ENCODE measurements around the gene HACL1. TPM values are rescaled to one million over a fixed set of nuclear protein-coding genes. Genes with fewer than 3 reads are reported as not detected.
"Not testable (repeated sequence)": the region's sequence is repeated elsewhere in the genome, so short reads cannot be mapped to it uniquely, and the experiment has no call there.

Gene HACL1
- total RNA-seq, 1 donor from 2014 or later = 14.0 TPM

DNA sequence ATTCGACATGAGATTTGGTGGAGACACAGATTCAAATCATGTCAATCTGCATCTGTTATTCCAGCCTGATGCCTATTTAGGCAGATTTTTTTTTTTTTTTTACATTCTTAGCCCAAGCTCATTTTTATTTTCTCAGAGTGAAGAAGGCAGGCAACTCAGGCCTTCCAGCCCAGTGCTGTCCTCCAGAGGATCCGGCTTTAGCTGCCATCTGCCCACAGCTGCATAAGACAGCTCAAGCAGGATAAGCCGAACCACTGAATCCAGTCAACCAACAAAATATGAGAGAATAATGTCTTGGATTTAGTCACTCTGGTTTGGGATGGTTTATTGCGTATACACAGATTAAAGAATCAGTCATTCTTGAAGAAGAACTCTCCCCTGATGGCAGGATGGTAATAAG lies 60.0 kb downstream of the HACL1 start:
- Mint-ChIP-seq H3K27me3 (ENCODE audit: low read depth) (no peaks in the 10 kb centered on the region), H3K36me3 (ENCODE audit: low read depth) (peaks cover 5% of the 10 kb centered on the region), H3K27ac (ENCODE audit: unreplicated experiment) (no peak overlapping the region), H3K4me3 (no peak overlapping the region), H3K4me1 (no peaks in the 10 kb centered on the region), H3K9me3 (peaks cover 2% of the 10 kb centered on the region)
- TF ChIP-seq, protein P1, sequence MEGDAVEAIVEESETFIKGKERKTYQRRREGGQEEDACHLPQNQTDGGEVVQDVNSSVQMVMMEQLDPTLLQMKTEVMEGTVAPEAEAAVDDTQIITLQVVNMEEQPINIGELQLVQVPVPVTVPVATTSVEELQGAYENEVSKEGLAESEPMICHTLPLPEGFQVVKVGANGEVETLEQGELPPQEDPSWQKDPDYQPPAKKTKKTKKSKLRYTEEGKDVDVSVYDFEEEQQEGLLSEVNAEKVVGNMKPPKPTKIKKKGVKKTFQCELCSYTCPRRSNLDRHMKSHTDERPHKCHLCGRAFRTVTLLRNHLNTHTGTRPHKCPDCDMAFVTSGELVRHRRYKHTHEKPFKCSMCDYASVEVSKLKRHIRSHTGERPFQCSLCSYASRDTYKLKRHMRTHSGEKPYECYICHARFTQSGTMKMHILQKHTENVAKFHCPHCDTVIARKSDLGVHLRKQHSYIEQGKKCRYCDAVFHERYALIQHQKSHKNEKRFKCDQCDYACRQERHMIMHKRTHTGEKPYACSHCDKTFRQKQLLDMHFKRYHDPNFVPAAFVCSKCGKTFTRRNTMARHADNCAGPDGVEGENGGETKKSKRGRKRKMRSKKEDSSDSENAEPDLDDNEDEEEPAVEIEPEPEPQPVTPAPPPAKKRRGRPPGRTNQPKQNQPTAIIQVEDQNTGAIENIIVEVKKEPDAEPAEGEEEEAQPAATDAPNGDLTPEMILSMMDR (conservative IDR thresholded peaks at IDR 0.05) = no peak
- DNase-seq (ENCODE audit: low read depth, low spot score) = no peak

DNA sequence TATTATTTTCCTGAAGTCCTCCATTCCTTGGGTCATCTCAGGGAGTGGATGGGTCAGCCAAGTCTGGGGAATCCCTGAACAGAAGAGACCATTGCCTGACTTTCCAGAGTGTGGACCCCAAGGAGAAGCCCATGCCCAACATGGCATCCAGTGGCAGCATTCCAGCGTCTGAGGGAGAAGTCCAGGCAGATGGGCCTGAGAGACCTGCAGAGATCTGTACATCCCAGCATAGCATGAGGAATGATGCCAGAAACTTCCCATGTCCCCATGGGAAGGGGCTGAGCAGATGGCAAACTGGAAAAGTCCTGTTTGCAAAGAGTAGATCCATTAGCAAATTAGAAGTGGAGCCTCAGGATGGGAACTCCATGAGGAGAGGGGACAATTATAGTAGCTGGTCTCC lies 62.3 kb downstream of the HACL1 start:
- Mint-ChIP-seq H3K27me3 (ENCODE audit: low read depth) (no peaks in the 10 kb centered on the region), H3K4me3 (no peak overlapping the region), H3K27ac (ENCODE audit: unreplicated experiment) (no peak overlapping the region), H3K4me1 (no peaks in the 10 kb centered on the region), H3K9me3 (no peaks in the 10 kb centered on the region), H3K36me3 (ENCODE audit: low read depth) (peaks cover 2% of the 10 kb centered on the region)
- TF ChIP-seq, protein P1 (conservative IDR thresholded peaks at IDR 0.05) = no peak
- DNase-seq (ENCODE audit: low read depth, low spot score) = no peak

DNA sequence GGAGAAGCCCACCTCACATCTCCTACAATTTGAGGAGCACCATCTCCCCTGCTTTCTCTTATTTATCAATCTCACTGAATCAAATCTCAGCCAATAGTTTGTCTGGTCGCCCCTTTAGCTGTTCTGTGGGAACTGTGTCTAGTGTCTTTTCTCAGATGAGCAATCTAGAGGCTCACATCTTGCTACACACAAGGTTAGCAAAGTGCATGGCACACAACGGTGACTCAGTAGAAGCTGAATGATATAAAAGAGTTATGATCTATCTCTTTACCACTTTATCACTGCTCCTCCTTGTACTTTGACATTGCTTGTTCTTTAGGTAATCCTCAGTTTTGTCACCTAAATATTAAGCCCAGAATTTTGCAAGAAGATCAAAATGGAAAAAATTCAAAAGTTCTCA lies 63.0 kb downstream of the HACL1 start:
- H3K9me3 Mint-ChIP-seq = no peaks in the 10 kb centered on the region
- no peak overlapping the region for H3K4me3 Mint-ChIP-seq
- TF ChIP-seq, protein P1 (conservative IDR thresholded peaks at IDR 0.05) = no peak
- no peak for DNase-seq (ENCODE audit: low read depth, low spot score)
- no peak overlapping the region for H3K27ac Mint-ChIP-seq (ENCODE audit: unreplicated experiment)
- no peaks in the 10 kb centered on the region for H3K4me1 Mint-ChIP-seq
- H3K27me3 Mint-ChIP-seq (ENCODE audit: low read depth) = no peaks in the 10 kb centered on the region
- peaks cover 2% of the 10 kb centered on the region for H3K36me3 Mint-ChIP-seq (ENCODE audit: low read depth)

DNA sequence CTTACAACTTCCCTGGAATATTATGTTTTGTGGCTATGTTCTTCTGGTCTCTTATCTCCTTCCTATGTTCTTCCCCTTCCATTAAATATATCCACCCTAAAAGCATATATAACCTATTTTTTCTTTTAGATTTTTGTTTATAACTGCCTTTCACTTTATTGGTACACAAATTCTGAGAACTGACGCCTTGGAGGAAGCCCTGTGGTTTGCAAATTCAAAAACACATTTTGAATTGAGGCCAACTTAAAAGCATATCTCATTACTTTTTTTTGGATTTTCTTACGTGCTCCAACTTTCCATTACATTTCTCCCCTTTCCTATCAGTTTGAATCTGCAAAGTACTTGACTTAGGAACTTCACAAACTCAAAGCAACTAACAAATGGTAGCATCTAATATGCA lies 64.5 kb downstream of the HACL1 start:
- Mint-ChIP-seq H3K4me1 (no peaks in the 10 kb centered on the region), H3K27me3 (ENCODE audit: low read depth) (no peaks in the 10 kb centered on the region), H3K36me3 (ENCODE audit: low read depth) (peaks cover 2% of the 10 kb centered on the region), H3K4me3 (no peak overlapping the region), H3K9me3 (no peaks in the 10 kb centered on the region), H3K27ac (ENCODE audit: unreplicated experiment) (no peak overlapping the region)
- TF ChIP-seq, protein P1 (conservative IDR thresholded peaks at IDR 0.05) = no peak
- DNase-seq (ENCODE audit: low read depth, low spot score) = no peak

DNA sequence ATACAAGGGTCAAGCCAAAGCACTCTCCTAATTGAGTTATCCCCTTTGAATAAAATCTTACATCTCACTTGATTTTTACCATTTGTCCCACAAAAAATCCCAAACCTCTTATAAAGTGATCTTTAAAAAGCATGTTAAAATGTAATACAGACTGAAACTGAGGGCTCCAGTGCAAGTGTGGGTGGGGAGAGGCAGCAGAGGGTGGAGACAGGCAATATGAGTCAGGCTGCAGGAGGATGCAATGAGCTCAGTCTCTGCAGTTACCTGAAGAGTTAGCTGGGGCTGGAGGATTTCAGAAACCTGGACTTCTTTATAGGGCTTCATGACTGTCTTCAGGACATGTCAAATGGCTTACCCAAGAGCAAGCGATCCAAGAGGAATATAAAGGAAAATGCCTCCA lies 65.6 kb downstream of the HACL1 start:
- no peaks in the 10 kb centered on the region for H3K36me3 Mint-ChIP-seq (ENCODE audit: low read depth)
- TF ChIP-seq, protein P1 (conservative IDR thresholded peaks at IDR 0.05) = no peak
- no peak for DNase-seq (ENCODE audit: low read depth, low spot score)
- no peaks in the 10 kb centered on the region for H3K4me1 Mint-ChIP-seq
- no peaks in the 10 kb centered on the region for H3K9me3 Mint-ChIP-seq
- no peaks in the 10 kb centered on the region for H3K27me3 Mint-ChIP-seq (ENCODE audit: low read depth)
- H3K4me3 Mint-ChIP-seq = no peak overlapping the region
- no peak overlapping the region for H3K27ac Mint-ChIP-seq (ENCODE audit: unreplicated experiment)

DNA sequence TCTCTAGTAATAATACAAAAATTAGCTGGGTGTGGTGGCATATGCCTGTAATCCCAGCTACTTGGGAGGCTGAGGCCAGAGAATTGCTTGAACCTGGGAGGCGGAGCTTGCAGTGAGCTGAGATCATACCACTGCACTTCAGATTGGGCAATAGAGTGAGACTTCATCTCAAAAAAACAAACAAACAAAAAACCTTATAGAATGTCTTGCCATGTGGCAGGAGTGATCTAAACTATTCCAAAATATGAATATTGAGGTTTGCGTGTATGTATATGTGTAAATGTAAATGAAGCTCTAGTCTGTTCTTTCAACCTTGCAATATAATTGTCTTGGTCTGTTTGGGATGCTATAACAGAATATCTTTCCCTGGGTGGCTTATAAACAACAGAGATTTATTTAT lies 68.8 kb downstream of the HACL1 start:
- H3K27ac Mint-ChIP-seq (ENCODE audit: unreplicated experiment); H3K4me1 Mint-ChIP-seq; H3K9me3 Mint-ChIP-seq; H3K36me3 Mint-ChIP-seq (ENCODE audit: low read depth); H3K27me3 Mint-ChIP-seq (ENCODE audit: low read depth); DNase-seq (ENCODE audit: low read depth, low spot score); H3K4me3 Mint-ChIP-seq: not testable (repeated sequence)
